ENCODE data around the gene FAM149B1.
A peak's percentile ranks its signal among the peaks of the same experiment; 100 is the strongest.

Gene FAM149B1

DNA sequence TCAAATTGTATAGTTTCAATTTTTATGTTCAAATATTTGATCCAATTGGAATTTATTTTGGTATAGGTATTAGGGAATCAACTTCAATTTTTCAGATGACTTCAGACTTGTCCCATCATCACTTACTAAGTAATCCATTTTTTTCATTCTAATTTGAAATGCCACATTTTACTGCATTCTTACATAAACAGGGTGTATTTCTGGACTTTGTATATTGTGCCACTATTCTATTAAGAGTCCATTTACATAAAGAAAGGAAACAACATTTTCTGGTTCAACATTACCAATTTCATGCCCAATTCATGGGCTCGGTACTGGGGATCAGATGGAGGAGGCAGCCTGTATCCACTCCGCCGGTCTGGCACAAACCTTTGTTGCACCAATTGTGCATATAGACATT, 15.9 kb upstream of the FAM149B1 start:
- TF ChIP-seq, protein P1, sequence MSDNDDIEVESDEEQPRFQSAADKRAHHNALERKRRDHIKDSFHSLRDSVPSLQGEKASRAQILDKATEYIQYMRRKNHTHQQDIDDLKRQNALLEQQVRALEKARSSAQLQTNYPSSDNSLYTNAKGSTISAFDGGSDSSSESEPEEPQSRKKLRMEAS (IDR thresholded peaks at IDR 0.05; ENCODE audit: low read depth, low read length): no peak
- TF ChIP-seq POLR2A (IDR thresholded peaks at IDR 0.05; ENCODE audit: extremely low read depth, insufficient read length) (no peak), MYC (IDR thresholded peaks at IDR 0.05; ENCODE audit: low read depth, low read length) (no peak)
- TF ChIP-seq, protein P2, sequence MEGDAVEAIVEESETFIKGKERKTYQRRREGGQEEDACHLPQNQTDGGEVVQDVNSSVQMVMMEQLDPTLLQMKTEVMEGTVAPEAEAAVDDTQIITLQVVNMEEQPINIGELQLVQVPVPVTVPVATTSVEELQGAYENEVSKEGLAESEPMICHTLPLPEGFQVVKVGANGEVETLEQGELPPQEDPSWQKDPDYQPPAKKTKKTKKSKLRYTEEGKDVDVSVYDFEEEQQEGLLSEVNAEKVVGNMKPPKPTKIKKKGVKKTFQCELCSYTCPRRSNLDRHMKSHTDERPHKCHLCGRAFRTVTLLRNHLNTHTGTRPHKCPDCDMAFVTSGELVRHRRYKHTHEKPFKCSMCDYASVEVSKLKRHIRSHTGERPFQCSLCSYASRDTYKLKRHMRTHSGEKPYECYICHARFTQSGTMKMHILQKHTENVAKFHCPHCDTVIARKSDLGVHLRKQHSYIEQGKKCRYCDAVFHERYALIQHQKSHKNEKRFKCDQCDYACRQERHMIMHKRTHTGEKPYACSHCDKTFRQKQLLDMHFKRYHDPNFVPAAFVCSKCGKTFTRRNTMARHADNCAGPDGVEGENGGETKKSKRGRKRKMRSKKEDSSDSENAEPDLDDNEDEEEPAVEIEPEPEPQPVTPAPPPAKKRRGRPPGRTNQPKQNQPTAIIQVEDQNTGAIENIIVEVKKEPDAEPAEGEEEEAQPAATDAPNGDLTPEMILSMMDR (IDR thresholded peaks at IDR 0.05; ENCODE audit: low read depth, low read length): no peak
- no peak for DNase-seq (ENCODE audit: low read depth)
- no peak overlapping the region for H3K4me3 ChIP-seq (ENCODE audit: low read depth, low read length)

DNA sequence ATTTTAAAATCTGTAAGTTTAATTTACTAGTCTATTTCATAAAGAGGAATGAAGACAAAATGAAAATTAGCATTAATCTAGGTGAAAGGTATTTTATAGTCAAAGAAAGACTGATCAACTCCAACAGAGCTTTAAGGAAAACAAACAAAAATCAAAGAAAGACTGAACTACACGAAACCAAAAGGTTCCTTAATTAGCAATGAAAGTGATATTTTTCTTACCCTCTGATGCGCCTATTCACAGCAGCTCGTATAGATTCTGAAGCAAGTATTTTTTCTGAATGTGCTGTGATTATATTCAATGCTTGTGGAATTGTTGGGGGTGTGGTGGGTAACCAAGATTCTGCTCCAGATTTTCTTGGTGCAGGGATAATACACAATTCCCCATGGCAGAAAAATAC, 11.9 kb upstream of the FAM149B1 start:
- TF ChIP-seq, protein P2 (IDR thresholded peaks at IDR 0.05; ENCODE audit: low read depth, low read length): no peak
- TF ChIP-seq POLR2A (IDR thresholded peaks at IDR 0.05; ENCODE audit: extremely low read depth, insufficient read length) (no peak), MYC (IDR thresholded peaks at IDR 0.05; ENCODE audit: low read depth, low read length) (no peak)
- TF ChIP-seq, protein P1 (IDR thresholded peaks at IDR 0.05; ENCODE audit: low read depth, low read length): no peak
- no peak for DNase-seq (ENCODE audit: low read depth)
- H3K4me3 ChIP-seq (ENCODE audit: low read depth, low read length): no peak overlapping the region

DNA sequence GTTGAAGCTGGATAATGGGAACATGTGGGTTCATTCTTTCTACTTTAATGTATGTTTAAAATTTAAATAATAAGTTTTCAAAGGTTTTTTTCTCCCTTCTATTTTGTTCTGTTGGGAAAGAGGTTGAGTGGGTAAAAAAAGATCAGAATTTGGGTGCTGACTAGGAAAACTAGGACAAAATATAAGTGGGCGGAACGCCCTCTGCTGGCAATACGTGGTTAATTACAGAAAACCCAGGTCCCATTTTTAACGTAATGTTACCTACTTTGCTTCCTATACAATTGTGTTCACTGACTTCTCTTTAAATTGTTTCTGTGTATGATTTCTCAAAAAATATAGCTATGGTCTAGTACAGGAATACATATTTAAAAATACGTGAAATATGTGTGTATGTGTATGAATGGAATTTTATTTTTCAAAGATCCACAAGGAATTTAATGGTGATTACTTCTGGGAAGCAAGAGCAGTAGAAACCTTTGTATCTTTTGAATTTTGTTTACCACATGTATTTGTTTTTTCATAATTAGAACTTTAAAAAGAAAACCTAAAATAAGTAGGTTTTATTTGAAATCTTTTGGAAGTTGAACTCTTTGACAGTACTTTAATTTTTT, 8.8 kb upstream of the FAM149B1 start:
- TF ChIP-seq, protein P2 (IDR thresholded peaks at IDR 0.05; ENCODE audit: low read depth, low read length): peak; percentile 70
- no peak for TF ChIP-seq MYC (IDR thresholded peaks at IDR 0.05; ENCODE audit: low read depth, low read length)
- no peak overlapping the region for H3K4me3 ChIP-seq (ENCODE audit: low read depth, low read length)
- DNase-seq (ENCODE audit: low read depth): peak; percentile 68

DNA sequence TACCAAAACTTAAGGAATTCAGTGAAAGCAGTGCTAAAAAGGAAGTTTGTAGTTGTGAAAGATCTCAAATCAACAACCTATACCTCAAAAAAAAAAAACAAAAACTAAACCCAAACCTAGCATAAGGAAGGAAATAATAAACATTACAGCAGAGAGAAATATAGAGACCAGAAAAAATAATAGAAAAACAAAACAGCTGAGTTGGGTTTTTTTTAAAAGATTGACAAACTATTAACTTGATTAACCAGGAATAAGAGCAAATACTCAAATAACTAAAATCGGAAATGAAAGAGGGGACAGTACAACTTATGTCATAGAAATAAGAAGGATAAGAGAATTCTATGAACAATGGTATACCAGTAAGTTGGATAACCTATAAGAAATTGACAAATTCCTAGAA, 6.8 kb upstream of the FAM149B1 start:
- no peak overlapping the region for H3K4me3 ChIP-seq (ENCODE audit: low read depth, low read length)
- no peak for DNase-seq (ENCODE audit: low read depth)
- TF ChIP-seq MYC (IDR thresholded peaks at IDR 0.05; ENCODE audit: low read depth, low read length): no peak
- no peak for TF ChIP-seq POLR2A (IDR thresholded peaks at IDR 0.05; ENCODE audit: extremely low read depth, insufficient read length)
- TF ChIP-seq, protein P1 (IDR thresholded peaks at IDR 0.05; ENCODE audit: low read depth, low read length): no peak
- TF ChIP-seq, protein P2 (IDR thresholded peaks at IDR 0.05; ENCODE audit: low read depth, low read length): no peak

DNA sequence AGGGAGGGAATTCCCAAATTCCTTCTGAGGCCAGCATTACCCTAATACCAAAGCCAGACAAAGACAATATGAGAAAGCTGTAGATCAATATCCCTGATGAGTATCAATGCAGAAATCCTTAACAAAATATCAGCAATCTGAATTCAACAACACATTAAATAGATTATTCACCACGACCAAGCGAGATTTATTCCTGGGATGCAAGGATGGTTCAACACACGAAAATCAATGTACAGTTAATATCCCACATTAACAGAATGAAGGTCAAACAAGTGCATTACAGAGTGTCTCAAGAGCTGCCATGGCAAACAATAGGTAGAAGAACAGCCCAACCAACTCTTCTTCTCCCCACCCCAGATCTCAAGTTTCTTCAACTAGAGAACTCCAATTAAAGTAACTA, 6.3 kb upstream of the FAM149B1 start:
- H3K4me3 ChIP-seq (ENCODE audit: low read depth, low read length): no peak overlapping the region
- no peak for DNase-seq (ENCODE audit: low read depth)
- TF ChIP-seq, protein P1 (IDR thresholded peaks at IDR 0.05; ENCODE audit: low read depth, low read length): no peak
- TF ChIP-seq, protein P2 (IDR thresholded peaks at IDR 0.05; ENCODE audit: low read depth, low read length): no peak
- TF ChIP-seq MYC (IDR thresholded peaks at IDR 0.05; ENCODE audit: low read depth, low read length) (no peak), POLR2A (IDR thresholded peaks at IDR 0.05; ENCODE audit: extremely low read depth, insufficient read length) (no peak)

DNA sequence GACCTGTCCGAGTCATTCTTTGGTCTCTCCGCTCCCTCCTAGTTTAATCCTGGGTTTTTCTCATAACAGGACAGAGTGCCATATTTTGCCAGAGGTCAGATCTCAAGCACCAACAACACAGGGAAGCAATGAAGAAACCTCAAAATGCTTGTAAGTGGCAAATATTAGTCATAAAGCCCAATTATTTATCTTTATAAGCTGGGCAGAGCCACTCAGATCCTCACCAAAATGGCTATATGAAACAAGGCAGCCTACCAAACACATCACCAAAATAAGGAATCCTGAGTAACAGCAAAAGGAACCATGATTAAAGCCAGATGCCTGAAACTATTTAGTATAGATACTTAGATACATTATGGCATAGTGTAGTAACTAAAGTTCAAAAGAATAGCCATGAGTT, 4.8 kb upstream of the FAM149B1 start:
- no peak for DNase-seq (ENCODE audit: low read depth)
- TF ChIP-seq, protein P2 (IDR thresholded peaks at IDR 0.05; ENCODE audit: low read depth, low read length): no peak
- no peak for TF ChIP-seq MYC (IDR thresholded peaks at IDR 0.05; ENCODE audit: low read depth, low read length)
- TF ChIP-seq POLR2A (IDR thresholded peaks at IDR 0.05; ENCODE audit: extremely low read depth, insufficient read length): no peak
- TF ChIP-seq, protein P1 (IDR thresholded peaks at IDR 0.05; ENCODE audit: low read depth, low read length): no peak
- H3K4me3 ChIP-seq (ENCODE audit: low read depth, low read length): peak overlapping the region; percentile 16

Measured in NB4 (cell line).